NAMALWA (cell line): ENCODE results near the gene COL17A1.

Experiments
- DNase-seq: peaks from one replicate; pipeline ENCODE4 v3.0.0-alpha.2; 2015; ENCODE audit warnings: low spot score

Gene COL17A1

DNA sequence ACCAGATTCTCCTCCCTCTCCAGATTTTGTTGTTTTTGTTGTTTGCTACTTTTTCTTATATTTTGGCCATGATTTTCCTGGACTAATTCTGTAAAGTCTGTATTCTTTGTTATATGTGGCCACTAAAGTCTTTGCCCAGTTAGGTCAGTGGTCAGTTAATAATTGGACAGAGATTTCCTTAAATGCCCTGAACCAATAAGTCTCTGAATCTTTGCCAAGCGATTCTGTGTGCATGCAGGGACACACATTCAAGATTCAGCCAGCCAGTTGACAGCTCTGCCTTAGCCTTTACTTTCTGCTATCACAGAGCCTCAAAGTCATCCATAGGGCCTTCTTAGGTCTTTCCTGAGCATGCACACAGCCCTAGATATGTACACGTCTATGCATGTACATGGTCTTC is 11.0 kb upstream of the COL17A1 start:
- no peak for DNase-seq

DNA sequence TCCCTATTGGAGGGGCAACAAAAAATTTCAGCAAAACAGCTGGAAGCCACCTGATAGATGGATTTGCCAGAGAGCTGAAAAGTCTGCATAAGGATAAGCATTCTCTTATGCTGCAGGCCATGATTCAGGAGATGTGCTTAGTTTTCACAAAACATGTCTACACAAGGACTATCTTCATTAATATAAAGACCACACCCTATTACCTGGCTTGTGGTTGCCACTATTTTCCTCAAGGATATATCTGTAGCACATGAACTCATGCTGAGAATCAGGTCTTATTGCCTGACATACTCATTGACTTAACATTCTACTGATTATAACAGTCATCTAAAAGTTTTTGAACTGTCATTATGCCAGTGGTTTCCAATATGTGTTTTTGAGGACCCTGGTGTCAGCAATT is 7.1 kb upstream of the COL17A1 start:
- no peak for DNase-seq

DNA sequence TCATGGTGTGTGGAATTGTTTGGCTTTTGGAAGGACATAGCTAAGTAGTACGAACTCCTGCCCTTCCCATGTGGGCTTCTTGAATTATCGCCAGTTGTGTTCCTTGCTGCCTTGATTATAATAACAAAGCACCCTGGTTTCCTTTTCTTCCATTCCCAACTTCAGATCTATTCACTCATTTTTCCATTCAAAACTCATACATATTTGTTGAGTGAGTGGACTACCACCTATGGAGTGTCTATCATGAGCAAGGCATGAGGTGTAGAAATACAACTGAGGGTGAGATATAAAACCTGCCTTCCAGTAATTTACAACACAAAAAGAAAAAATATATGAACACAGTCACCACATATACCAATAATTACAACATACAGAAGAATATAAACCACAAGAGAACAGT is 4.9 kb upstream of the COL17A1 start:
- no peak for DNase-seq

DNA sequence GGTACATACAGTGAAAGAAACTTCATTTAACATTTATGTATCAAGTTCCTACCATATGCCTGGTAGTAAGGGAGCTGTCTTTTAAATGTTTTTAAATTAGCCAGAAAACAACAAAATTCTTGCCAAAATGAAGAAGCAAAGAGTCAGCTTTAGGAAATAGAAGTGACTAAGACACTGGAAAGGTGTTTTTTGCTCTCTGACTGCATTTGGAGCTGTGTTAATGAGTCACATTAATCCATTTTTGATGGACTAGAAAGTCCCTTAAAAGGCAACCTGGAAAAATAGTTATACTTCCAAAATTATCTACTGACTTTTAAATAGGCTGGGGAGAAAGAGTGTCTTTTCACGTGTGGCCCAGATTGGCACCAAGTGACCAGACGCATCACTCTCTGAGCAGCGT is 3.9 kb upstream of the COL17A1 start:
- no peak for DNase-seq

DNA sequence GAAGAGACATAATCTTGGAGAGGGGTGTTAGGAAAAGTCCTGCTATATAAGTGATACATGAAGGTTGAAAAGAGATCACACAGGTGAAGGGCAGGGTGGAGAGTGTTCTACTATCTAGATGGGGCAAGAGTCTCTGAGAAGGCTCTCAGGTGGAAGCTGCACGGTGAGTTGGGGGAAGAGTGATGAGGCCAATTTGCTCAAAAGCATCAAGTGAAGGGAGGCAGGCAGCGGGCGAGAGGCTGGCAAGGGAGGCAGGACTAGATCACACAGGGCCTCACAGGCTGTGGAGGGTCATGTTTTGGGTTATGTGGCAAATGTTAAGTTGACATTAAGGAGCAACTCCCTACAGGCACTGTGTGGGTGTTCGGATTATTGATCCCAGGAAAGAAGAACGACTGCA is 2.6 kb upstream of the COL17A1 start:
- DNase-seq, result no peak

DNA sequence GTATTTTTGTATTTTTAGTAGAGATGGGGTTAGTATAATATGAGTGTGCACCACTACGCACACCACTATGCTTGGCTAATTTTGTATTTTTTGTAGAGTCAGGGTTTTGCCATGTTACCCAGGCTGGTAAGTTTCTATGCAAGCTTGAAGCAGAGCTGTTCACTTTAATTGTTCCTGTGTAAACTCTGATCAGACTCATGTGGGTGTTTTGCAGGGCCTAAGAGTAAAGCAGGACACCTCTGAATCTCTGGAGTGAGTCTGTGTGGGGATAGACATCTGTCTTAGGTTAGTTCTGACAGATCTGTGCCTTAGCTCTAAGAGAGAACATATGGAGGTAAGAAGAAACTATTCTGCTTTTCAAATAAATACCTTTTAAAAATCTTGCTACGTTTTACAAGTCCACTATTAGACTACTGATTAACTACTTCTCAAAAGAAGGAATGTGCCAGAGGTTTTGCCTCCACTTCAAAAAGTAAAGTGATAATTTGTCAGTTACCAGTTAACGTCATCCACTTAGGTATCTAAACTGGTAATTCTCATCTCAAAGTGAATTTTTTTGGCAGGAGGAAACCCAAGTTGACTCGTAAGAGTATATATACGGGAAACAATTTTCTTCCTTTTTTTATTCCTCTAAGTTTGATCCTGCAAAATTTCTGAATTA is 1.1 kb downstream of the COL17A1 start:
- DNase-seq, result no peak

DNA sequence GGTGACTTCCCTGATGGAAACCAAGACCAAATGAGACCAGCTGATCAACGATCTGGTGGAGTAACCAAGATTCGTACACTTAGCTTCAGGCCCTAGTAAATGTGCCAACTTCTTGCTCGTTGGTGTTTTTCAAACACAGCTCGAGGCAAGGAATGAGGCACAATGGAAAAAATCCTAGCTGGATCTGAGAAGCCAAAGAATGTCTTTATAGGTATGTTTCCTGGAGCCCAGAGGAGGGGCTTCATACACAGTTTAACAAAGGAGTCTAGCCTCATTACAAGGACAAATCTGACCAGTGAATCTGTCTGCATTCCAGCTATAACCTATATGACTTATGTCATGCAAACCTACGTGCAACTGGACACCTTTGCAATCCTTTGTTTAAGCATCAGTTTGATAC is 3.7 kb downstream of the COL17A1 start:
- no peak for DNase-seq

DNA sequence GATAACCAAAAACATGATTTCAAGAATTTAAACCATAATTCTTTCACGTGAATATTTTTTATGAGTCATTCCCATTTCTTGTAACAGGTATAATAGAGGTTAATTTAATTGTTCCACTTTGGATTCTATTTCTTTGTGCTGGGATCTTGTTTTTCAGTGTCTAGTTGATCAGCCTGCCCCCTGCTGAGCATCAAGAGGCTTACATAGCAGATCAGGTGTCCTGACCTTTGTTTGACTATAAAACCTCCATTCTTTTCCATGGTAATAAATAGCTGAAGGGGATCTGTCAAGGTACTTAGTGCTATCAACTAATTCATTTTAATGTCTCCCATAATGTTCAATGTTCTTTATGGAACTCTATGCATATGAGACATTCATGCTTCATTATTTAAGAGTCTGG is 4.9 kb downstream of the COL17A1 start:
- DNase-seq, result peak; percentile 39

DNA sequence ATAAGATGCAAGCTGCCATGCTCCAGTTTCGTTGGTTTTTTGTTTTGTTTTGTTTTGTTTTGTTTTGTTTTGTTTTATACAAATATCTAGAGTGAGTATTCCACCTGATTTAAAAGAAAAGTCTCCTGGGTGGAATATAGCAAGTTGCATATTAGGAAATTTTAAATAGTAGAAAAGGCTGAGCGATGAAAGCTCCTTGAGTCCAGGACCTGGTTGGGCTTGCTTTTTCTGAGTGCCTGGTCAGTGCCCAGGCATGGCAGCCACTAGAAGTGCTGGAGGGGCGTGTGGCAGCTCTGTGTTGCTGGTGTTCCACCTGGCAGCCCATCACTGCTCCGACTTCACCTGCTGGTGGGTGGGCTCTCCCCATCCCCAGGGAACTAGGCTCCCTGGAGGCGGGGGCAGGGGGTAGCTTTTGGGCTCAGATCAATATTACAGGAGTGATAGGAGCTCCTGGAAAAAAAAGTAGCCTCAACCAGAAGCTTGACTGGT is 8.0 kb downstream of the COL17A1 start:
- no peak for DNase-seq

DNA sequence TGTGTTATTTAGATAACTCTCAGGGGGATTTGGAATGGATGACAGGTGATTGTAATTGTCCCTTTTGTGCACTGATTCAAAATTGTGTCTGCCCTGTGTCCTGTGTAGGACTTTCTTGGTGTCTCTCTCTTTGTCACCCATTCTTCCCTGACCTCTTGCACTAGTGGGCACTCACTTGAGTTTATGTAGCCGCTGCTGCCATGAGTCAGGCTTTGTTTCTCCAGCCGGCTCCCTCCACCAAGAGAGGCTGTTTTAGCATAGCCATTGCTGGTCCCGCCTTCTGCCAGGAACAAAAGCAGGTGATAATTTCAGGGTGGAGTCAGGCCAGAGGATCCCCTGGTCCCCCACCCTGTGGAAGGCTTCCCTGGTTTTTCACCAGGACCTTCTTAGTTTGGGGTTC is 8.4 kb downstream of the COL17A1 start:
- DNase-seq, result no peak

DNA sequence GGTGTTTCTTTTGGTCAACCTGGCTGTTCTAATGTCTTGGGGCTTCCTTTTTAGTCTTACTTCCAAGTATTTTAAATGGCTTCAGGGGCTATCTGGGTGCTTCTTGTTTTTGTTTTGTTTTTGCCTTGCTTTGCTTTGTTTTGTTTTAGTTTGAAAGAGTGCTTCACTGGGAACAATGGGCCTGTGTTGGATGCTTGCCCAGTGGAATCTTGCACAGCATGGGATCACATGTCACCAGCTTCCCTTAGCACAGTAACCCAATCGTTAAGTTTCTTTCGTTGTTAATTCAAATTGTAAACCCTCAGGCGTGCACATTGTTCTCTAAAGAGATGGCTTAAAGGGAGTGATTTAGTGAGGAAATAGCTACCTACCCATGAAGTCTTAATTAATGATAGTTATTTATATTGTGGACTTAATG is 8.9 kb downstream of the COL17A1 start:
- DNase-seq, result no peak

DNA sequence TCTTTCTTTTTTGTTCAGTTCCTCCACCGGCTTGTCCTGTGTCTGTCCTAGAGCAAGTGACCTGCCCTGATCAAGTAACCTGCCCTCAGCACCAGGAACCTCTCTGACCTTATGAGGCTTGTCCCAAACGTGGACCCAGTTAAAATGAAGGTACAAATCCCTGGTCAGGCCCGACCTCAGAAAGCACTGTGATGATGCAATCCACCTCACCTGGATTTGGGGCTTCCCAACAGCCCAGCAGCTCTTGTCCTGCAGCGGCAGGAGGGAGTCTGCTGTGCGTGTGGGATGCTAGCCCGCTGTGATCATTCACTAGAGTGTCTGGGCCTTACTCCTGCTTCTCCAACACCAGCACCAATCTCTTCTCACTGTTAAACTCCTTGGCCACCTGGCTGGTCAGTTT is 11.2 kb downstream of the COL17A1 start:
- no peak for DNase-seq

DNA sequence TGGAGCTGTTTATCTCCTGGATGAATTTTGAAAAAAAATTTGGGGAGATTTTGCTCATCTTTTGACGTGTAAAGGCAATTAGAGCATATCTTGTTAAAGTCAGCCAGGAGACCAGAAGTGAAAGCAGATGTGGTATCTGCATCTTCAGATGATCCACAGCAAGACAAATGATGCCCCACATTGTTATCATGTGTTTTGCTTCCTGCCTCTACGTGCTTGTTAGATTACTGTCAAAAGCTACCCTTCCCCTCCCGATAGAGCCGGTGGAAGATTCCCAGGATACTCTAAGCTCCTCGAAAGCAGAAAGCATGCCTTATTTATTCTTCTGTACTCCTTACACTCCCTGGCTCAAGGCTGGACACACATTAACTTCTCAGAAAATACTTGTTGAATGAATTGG is 12.9 kb downstream of the COL17A1 start:
- no peak for DNase-seq

DNA sequence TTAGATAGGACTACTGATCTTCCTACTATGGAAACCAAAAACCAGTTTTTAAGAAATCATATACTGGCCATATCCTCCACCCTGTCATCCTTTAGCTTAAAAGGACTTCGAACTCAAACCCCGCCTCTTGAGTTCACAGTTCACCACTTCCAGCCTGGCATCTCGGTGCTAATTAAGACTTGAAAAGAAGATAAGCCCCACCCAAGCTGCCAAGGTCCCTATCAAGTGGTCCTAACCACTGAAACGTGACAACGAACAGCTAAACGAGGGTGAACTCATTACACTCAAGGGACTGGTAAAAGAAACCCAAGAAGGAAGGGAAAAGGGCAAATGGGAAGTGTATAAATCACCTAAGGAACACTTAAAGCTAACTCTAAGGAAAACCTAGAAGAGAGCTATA is 16.1 kb downstream of the COL17A1 start:
- DNase-seq, result no peak

DNA sequence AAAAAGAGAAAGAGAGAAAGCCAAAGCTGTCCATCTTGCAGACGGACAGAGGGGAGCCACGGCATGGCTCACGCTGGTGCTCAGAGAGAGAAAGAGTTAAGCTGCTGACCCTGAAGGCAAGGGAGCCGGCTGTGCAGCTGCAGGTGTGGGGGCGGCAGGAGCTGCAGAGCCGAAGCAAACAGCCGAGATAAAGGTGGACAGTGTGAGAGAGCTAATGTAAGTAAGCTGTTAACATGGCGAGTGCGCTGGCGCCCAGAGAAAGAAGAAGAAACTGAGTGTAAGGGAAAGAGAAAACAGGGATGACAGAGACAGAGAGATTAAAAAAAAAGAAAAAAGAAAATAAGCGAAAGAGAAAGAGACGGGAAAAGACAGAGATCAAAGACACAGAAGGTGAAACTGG is 18.2 kb downstream of the COL17A1 start:
- DNase-seq, result no peak

DNA sequence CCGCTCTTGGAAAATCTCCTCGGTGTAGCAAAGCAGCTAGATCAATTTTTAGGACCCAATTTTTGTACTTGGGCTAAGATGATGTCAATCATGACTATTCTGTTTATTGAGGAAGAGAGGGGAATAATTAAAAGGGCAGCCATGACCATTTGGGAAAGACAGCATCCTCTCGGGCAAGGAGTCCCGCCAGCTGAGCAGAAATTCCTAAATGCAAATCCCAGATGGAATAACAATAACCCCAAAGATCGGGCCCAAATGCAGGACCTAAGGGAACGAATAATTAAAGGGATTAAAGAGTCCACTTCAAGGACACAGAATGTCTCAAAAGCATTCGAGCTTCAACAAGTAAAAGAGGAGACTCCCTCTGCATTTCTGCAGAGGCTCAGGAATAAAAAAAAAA is 18.7 kb downstream of the COL17A1 start:
- no peak for DNase-seq

DNA sequence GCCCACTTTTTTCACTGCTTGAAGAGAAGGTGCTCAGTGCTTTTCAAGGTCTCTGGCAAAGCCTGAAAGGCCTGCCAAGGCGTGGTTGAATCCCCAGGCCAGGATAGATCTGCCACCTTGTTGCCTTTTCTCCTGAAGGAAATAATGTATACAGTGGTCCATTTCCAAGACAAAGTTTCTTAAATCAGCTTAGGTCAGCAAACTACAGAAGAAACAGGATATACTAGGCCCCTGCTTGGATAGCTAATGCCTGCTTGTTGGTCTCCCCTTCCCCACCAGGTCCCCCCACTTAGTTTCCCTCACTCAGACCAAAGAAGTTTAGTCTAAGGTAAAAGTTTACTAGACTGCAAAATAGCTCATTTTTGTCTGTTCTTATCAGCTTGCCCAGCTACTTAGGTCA is 19.9 kb downstream of the COL17A1 start:
- no peak for DNase-seq

DNA sequence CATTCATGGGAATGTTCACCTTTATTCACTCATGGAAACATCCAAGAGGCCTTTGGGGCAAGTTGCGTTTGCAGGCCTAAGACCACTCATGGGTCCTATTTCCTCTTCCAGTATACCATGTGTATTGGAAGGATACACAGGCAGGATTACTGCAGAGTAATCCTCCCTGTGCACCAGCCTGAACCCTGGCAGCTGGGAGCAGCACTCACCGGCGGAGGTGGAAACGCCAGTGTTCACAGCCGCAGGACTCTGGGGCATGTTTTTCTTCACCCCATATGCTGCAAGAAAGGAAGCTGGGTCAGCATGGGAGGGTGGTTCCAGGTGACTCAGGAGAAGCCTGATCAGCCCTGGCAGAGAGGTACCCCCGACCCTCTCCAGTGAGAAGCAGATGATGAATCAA is 24.5 kb downstream of the COL17A1 start:
- DNase-seq, result no peak

DNA sequence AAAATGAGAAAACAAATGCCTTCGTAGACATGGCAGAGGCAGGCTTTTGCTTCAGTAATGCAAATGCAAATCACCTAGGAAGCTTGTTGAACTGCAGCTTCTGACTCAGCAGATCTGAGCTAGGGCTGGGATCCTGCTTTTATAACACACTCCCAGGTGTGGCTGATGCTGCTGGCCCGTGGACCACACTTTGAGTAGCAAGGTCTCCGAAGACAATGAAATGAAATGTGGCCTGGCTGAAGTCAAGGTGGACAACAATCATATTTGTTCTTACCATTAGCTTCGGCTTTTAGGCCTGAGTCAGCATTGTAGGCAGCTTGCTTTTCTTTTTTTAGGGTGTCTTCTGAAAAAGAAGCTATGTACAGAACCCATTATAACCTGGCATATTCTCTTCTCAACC is 26.3 kb downstream of the COL17A1 start:
- DNase-seq, result no peak

DNA sequence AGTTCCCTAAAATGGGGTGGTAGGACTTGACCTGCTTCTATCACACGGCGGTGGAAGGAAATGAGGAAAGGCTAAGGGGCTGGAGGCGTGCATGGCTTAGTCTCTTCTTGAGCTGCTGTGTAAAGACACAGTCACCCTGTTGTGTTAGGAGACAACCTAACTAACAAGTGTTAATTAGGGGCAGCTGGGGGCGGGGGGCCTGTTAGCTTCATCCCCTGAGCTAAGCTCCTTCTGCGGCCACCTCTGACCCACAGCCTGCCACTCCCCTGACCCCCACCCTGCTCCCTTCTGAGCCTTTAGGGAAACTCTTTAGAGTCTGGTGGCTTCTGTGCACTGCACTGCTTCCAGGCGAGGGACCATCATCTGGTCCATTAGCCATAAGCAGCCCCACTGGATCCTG is 28.0 kb downstream of the COL17A1 start:
- DNase-seq, result no peak

DNA sequence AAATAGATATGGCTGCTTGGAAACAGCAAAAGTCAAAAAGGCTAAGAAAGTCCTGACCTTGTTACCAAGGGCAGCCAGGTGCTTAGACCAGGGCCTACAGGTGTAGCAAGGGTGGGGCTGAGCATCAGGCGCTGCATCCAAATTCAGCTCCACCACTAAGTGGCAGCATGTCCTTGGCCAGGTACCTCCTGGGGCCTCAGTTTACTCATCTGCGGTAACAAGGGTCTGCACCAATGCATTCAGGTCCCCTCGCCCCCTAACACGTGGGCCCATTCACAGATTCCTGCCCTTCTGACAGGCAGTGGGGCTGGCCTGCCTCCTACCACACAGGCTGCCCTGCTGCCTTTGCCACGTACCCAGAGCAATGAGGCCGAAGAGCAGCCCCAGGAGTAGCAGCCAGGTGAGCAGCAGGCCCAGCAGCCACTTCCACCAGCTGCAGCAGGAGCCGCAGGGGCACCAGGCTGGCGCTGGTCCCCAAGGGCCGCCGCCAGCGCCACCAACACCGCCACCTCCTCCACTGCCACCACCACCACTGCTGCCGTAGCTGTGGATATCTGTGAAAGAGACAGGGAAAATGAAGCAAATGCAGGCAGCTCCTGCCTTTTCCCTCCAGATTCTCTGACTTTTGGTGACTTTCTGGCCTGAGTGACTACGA is 28.9 kb downstream of the COL17A1 start:
- DNase-seq, result no peak

DNA sequence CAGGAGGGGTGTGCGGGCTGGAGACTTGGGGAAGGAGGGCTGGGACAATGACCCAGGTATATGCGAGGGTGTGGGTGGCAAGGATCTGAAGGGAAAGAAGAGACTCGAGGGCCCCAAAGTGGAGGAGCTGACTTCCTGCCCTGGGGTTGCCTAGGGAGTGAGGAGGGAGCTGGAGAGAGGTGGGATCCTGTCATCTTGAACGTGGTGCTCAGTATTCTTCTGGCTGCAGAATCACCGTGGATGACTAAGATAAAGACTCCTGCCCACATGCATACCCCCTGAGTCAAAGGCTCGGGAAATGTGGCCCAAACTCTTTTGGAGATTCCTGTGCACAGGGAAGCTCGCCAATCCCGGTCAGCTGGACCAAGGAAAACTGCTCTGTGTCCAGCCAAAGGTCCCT is 31.2 kb downstream of the COL17A1 start:
- no peak for DNase-seq

DNA sequence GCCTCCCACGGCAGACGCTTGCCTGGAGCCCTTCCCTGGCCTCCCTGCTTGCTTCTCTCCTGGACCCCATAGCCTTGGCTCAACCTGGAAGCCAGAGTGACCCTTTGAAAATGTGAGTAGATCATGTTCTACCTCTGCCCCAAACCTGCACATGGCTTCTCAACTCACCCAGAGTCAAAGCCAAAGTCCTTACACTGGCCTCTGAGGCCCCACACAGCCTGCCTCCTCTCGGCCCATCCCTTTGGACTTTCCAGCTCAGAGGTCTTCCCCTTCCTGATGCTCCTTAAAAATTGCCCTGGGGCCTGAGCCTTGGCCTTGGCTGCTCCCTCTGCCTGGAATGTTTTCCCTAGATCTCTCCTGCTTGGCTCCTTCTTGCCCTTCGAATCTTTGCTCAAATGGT is 32.5 kb downstream of the COL17A1 start:
- DNase-seq, result no peak

DNA sequence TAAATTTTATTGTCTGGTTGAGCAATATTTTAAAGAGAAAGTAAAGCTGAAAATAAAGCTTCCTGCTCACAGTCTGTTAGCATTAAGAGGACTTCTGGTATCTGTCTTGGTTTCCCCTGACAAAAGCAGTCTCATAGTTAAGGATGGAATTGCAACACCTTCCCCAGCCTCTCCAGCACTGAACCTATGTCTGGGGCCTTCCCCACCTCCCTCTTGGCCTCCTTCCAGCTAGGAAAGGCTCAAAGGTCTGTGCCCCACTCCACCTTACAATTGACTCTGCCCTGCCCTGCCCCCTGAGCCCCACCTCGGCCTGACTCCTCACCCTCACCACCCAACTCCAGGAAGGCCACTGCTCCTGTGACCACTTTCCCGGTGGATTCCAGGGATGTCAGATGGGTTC is 33.2 kb downstream of the COL17A1 start:
- DNase-seq, result no peak
